PC-9 (cell line): ENCODE data around the gene ECI1. TPM values are rescaled to one million over a fixed set of nuclear protein-coding genes. Genes with fewer than 3 reads are reported as not detected.
"Not testable (repeated sequence)": the region's sequence is repeated elsewhere in the genome, so short reads cannot be mapped to it uniquely, and the experiment has no call there.

Experiments
- BruUV-seq: library from RNA; stranded (reverse); fragments of 400-500 nt; replicated peaks from 2 replicates; lab custom pipeline; 2021; lab: Mats Ljungman, UMichigan
- CTCF ChIA-PET: fragments of 300-600 bp; sonication (Branson Sonifier 250); formaldehyde crosslinking; loops from one replicate; lab custom pipeline; 2022; ENCODE audit warnings: antibody characterized with exemption; lab: Charles Lee
- POLR2A ChIA-PET: fragments of 300-600 bp; sonication (Branson Sonifier 250); formaldehyde crosslinking; loops from one replicate; lab custom pipeline; 2022; ENCODE audit warnings: antibody characterized with exemption; ENCODE audit not compliant: unreplicated experiment; lab: Charles Lee
- DNase-seq, 2 experiments: peaks; one replicate each; pipeline versions ENCODE4 v3.0.0 to v3.0.0-alpha.2; 2015 to 2022; ENCODE audit warnings: mixed read lengths in 1 of 2
- H2AFZ ChIP-seq: fragments of 200-600 bp; sonication (generic); 2 replicates; pipeline ENCODE4 v1.8.1; 2017; ENCODE audit warnings: antibody characterized with exemption
- H3F3A ChIP-seq: fragments of 200-600 bp; sonication (generic); 2 replicates; pipeline ENCODE4 v1.8.1; 2017; ENCODE audit warnings: antibody characterized with exemption, mild to moderate bottlenecking, low read depth; ENCODE audit not compliant: insufficient read depth
- H3K27ac ChIP-seq: fragments of 200-600 bp; sonication (generic); 2 replicates; pipeline ENCODE4 v1.6.1; 2016; ENCODE audit warnings: mixed run types
- H3K27me3 ChIP-seq: fragments of 200-600 bp; sonication (generic); 2 replicates; pipeline ENCODE4 v1.6.1; 2016; ENCODE audit warnings: low read depth, mixed run types; ENCODE audit not compliant: insufficient read depth
- H3K36me3 ChIP-seq: fragments of 200-600 bp; sonication (generic); 2 replicates; pipeline ENCODE4 v1.6.1; 2016; ENCODE audit warnings: low read depth, mixed run types
- H3K4me1 ChIP-seq: fragments of 200-600 bp; sonication (generic); replicated peaks from 2 replicates; pipeline ENCODE4 v1.6.1; 2016; ENCODE audit warnings: mixed run types; ENCODE audit not compliant: insufficient read depth
- H3K4me2 ChIP-seq: fragments of 200-600 bp; sonication (generic); 2 replicates; pipeline ENCODE4 v1.6.1; 2017; ENCODE audit warnings: mixed run types
- H3K4me3 ChIP-seq: fragments of 200-600 bp; sonication (generic); 2 replicates; pipeline ENCODE4 v1.6.1; 2016; ENCODE audit warnings: mixed run types
- H3K79me2 ChIP-seq: fragments of 200-600 bp; sonication (generic); 2 replicates; pipeline ENCODE4 v1.6.1; 2017; ENCODE audit warnings: low read depth, mixed run types
- H3K9me2 ChIP-seq: fragments of 200-600 bp; sonication (generic); 2 replicates; pipeline ENCODE4 v1.8.1; 2017; ENCODE audit warnings: mild to moderate bottlenecking; ENCODE audit not compliant: insufficient read depth
- H3K9me3 ChIP-seq: fragments of 200-600 bp; sonication (generic); 2 replicates; pipeline ENCODE4 v1.8.1; 2016; ENCODE audit warnings: low read depth; ENCODE audit not compliant: insufficient read depth
- H4K20me1 ChIP-seq: fragments of 200-600 bp; sonication (generic); 2 replicates; pipeline ENCODE4 v1.8.1; 2017; ENCODE audit not compliant: insufficient read depth
- CTCF ChIP-seq: fragments of 200-600 bp; sonication (generic); conservative IDR thresholded peaks from 2 replicates; pipeline ENCODE4 v1.6.1; 2017; ENCODE audit warnings: mixed run types, antibody characterized with exemption, mild to moderate bottlenecking, moderate library complexity
- EZH2 ChIP-seq: fragments of 200-600 bp; sonication (generic); IDR thresholded peaks from 2 replicates; pipeline ENCODE4 v1.8.0; 2017; ENCODE audit warnings: antibody characterized with exemption, low read depth
- intact Hi-C: fragments of 100-400 bp; cut with micrococcal nuclease; formaldehyde crosslinking; loops from one replicate; pipeline ENCODE4 v1.10.0; 2022; ENCODE audit not compliant: unreplicated experiment
- total RNA-seq: library from RNA; stranded (reverse); gene quantifications from 2 replicates; pipeline ENCODE4 v1.2.3, GENCODE V29; 2021

The ECI1 gene
- total RNA-seq, 1 experiment from 2014 or later: 131 TPM

- Histone ChIP-seq H3K4me3 (no peak overlapping the region), H4K20me1 (peaks cover 34% of the 10 kb centered on the region), H3K36me3 (no peaks in the 10 kb centered on the region; the same call in none of the 2 replicates), H3K9me3 (no peaks in the 10 kb centered on the region), H2AFZ (no peak overlapping the region), H3K9me2 (no peaks in the 10 kb centered on the region), H3F3A (peaks cover 28% of the 10 kb centered on the region), H3K79me2 (peaks cover 6% of the 10 kb centered on the region; the same call in 1 of the 2 replicates), H3K27me3 (no peaks in the 10 kb centered on the region), H3K4me1 (no peaks in the 10 kb centered on the region), H3K27ac (no peak overlapping the region), H3K4me2 (no peak overlapping the region)
- intact Hi-C loops: no loop called here
- CTCF ChIA-PET: no interaction called here
- POLR2A ChIA-PET: interaction anchor here (0.6 kb wide), 1 partner anchor 309 kb away, joined by 10 read pairs; no protein-coding TSS in a partner anchor
- DNase-seq: no peak
- BruUV-seq: no TSS peak
- no peak for TF ChIP-seq CTCF
- TF ChIP-seq EZH2: no peak
These were observed 8.8 kb downstream of the ECI1 start for GRCh38 chr16:2242598-2242997.

GRCh38 chr16:2240331-2240730 lies 11.1 kb downstream of the ECI1 start:
- H3K4me1 ChIP-seq, DNase-seq, POLR2A ChIA-PET, H3K9me3 ChIP-seq, H3K79me2 ChIP-seq, H3K27me3 ChIP-seq, H3K36me3 ChIP-seq, H3K4me2 ChIP-seq, intact Hi-C loops, H3K9me2 ChIP-seq, H2AFZ ChIP-seq, H3K4me3 ChIP-seq, H3K27ac ChIP-seq, CTCF ChIA-PET, BruUV-seq: not testable (repeated sequence)
- Histone ChIP-seq H3F3A (peaks cover 34% of the 10 kb centered on the region), H4K20me1 (peaks cover 33% of the 10 kb centered on the region)

- ChIA-PET POLR2A (interaction anchor here (0.6 kb wide), 1 partner anchor 54 kb away, joined by 5 read pairs; no protein-coding TSS in a partner anchor), CTCF (no interaction called here)
- no TSS peak for BruUV-seq
- intact Hi-C loops: no loop called here
- Histone ChIP-seq H3K79me2 (no peaks in the 10 kb centered on the region), H3K4me1 (no peaks in the 10 kb centered on the region), H3K36me3 (no peaks in the 10 kb centered on the region; the same call in none of the 2 replicates), H3F3A (peaks cover 35% of the 10 kb centered on the region), H3K27me3 (no peaks in the 10 kb centered on the region), H3K9me2 (no peaks in the 10 kb centered on the region), H2AFZ (no peak overlapping the region), H3K27ac (no peak overlapping the region), H3K9me3 (no peaks in the 10 kb centered on the region), H3K4me2 (no peak overlapping the region), H3K4me3 (no peak overlapping the region), H4K20me1 (peaks cover 27% of the 10 kb centered on the region)
- no peak for DNase-seq
- no peak for TF ChIP-seq CTCF
- no peak for TF ChIP-seq EZH2
These were observed 12.3 kb downstream of the ECI1 start for GRCh38 chr16:2238838-2239675.
